Fibroblast of peridontal ligament (primary cell): ENCODE data around the gene EVI5L.
"Not testable (repeated sequence)": the region's sequence is repeated elsewhere in the genome, so short reads cannot be mapped to it uniquely, and the experiment has no call there.

Source experiments
- DNase-seq: peaks from one replicate; pipeline ENCODE4 v3.0.0-alpha.2; 2010; ENCODE audit errors: extremely low read depth

EVI5L gene

GRCh38 chr19:7829561-7830271, at the start of gene EVI5L:
EVI5L (plus strand) TSS chr19:7830218; CDS start chr19:7846543, 16,325 bp downstream.
- peak; percentile 100 for DNase-seq

- DNase-seq = no peak
Measured at GRCh38 chr19:7781157-7781556, 48.9 kb upstream of the EVI5L start.

- DNase-seq = peak; percentile 30
Measured at GRCh38 chr19:7783991-7784423, 46.0 kb upstream of the EVI5L start.

GRCh38 chr19:7784856-7785255, 45.2 kb upstream of the EVI5L start:
- no peak for DNase-seq

- DNase-seq = no peak
Measured at GRCh38 chr19:7787141-7787540, 42.9 kb upstream of the EVI5L start.

- no peak for DNase-seq
Measured at GRCh38 chr19:7787602-7788177, 42.3 kb upstream of the EVI5L start.

GRCh38 chr19:7788178-7788932, 41.7 kb upstream of the EVI5L start:
- no peak for DNase-seq

- no peak for DNase-seq
Measured at GRCh38 chr19:7788933-7789323, 41.1 kb upstream of the EVI5L start.

- DNase-seq = no peak
Measured at GRCh38 chr19:7789447-7789846, 40.6 kb upstream of the EVI5L start.

- DNase-seq = no peak
Measured at GRCh38 chr19:7790416-7790815, 39.6 kb upstream of the EVI5L start.

GRCh38 chr19:7792281-7792680, 37.7 kb upstream of the EVI5L start:
- no peak for DNase-seq

- not testable (repeated sequence) for DNase-seq
Measured at GRCh38 chr19:7792701-7793100, 37.3 kb upstream of the EVI5L start.

- DNase-seq = no peak
Measured at GRCh38 chr19:7793493-7793892, 36.5 kb upstream of the EVI5L start.

GRCh38 chr19:7795555-7796161, 34.4 kb upstream of the EVI5L start:
- no peak for DNase-seq

GRCh38 chr19:7799640-7800355, 30.2 kb upstream of the EVI5L start:
- peak; percentile 77 for DNase-seq

GRCh38 chr19:7801020-7801570, 28.9 kb upstream of the EVI5L start:
- no peak for DNase-seq

- no peak for DNase-seq
Measured at GRCh38 chr19:7806234-7806633, 23.8 kb upstream of the EVI5L start.

GRCh38 chr19:7806876-7807275, 23.1 kb upstream of the EVI5L start:
- DNase-seq = no peak

GRCh38 chr19:7808108-7808507, 21.9 kb upstream of the EVI5L start:
- no peak for DNase-seq

GRCh38 chr19:7811989-7812388, 18.0 kb upstream of the EVI5L start:
- DNase-seq = no peak

- no peak for DNase-seq
Measured at GRCh38 chr19:7815325-7815724, 14.7 kb upstream of the EVI5L start.
